H1 (cell line): ENCODE measurements around the gene KCNA1. TPM values are rescaled to one million over a fixed set of nuclear protein-coding genes. Genes with fewer than 3 reads are reported as not detected.

ENCODE experiments used
- CTCF ChIA-PET: fragments of 300-600 bp; sonication (Branson Sonifier 250); formaldehyde crosslinking; loops from one replicate; lab custom pipeline; 2021; ENCODE audit not compliant: partially characterized antibody; lab: Charles Lee
- POLR2A ChIA-PET: fragments of 300-600 bp; sonication (Branson Sonifier 250); formaldehyde crosslinking; loops from one replicate; lab custom pipeline; 2021; ENCODE audit warnings: inconsistent platforms; ENCODE audit not compliant: partially characterized antibody; lab: Charles Lee
- DNase-seq, 2 experiments: peaks; one replicate each; pipeline versions ENCODE4 v3.0.0 to v3.0.0-alpha.2; 2010 to 2022; ENCODE audit warnings: low spot score in 2 of 2, low read depth in 1 of 2, mixed read lengths in 1 of 2
- FAIRE-seq: peaks from 2 replicates; lab custom pipeline; 2011; peaks lifted over from hg19 to GRCh38; lab: Jason Lieb, UNC
- H2AFZ ChIP-seq: 2 replicates; pipeline ENCODE4 v1.8.1; 2012; ENCODE audit warnings: low read length, inconsistent platforms
- H2AK5ac ChIP-seq: 2 replicates; pipeline ENCODE4 v1.6.1; 2013; ENCODE audit warnings: low read depth, low read length
- H2BK120ac ChIP-seq: replicated peaks from 2 replicates; pipeline ENCODE3; 2013; ENCODE audit warnings: low read depth, low read length, inconsistent platforms
- H2BK12ac ChIP-seq: 2 replicates; pipeline ENCODE4 v1.6.1; 2013; ENCODE audit warnings: low read depth, low read length
- H2BK15ac ChIP-seq: 2 replicates; pipeline ENCODE4 v1.6.1; 2013; ENCODE audit warnings: low read length
- H2BK20ac ChIP-seq: 2 replicates; pipeline ENCODE4 v1.6.1; 2013; ENCODE audit warnings: low read length
- H2BK5ac ChIP-seq: 2 replicates; pipeline ENCODE4 v1.6.1; 2013; ENCODE audit warnings: low read depth, low read length
- H3K14ac ChIP-seq: 2 replicates; pipeline ENCODE4 v1.6.1; 2013; ENCODE audit warnings: inconsistent platforms; ENCODE audit not compliant: insufficient read length
- H3K18ac ChIP-seq: 2 replicates; pipeline ENCODE4 v1.6.1; 2013; ENCODE audit warnings: low read length; ENCODE audit errors: extremely low read depth
- H3K23ac ChIP-seq: 2 replicates; pipeline ENCODE4 v1.6.1; 2013; ENCODE audit warnings: inconsistent platforms; ENCODE audit not compliant: insufficient read length
- H3K23me2 ChIP-seq: 2 replicates; pipeline ENCODE4 v1.6.1; 2013; ENCODE audit warnings: low read depth, low read length
- H3K27ac ChIP-seq: 2 replicates; pipeline ENCODE4 v1.6.1; 2011; ENCODE audit warnings: low read depth, low read length, inconsistent platforms
- H3K27me3 ChIP-seq, 4 experiments: replicated peaks in 1 of 4; 1 replicate in 1 of 4; 2 replicates in 3 of 4; pipeline versions ENCODE4 v1.6.1 to v1.8.1; 2011 to 2013; ENCODE audit warnings: low read length in 3 of 4, mild to moderate bottlenecking in 3 of 4, inconsistent platforms in 2 of 4, mixed read lengths in 2 of 4, moderate library complexity in 1 of 4; ENCODE audit not compliant: control insufficient read depth in 3 of 4, insufficient read depth in 3 of 4; ENCODE audit errors: extremely low read depth in 1 of 4
- H3K36me3 ChIP-seq, 4 experiments: 2 replicates each; pipeline versions ENCODE4 v1.6.1 to v1.8.1; 2011 to 2013; ENCODE audit warnings: mild to moderate bottlenecking in 4 of 4, low read length in 3 of 4, moderate library complexity in 2 of 4, control low read depth in 1 of 4, inconsistent platforms in 1 of 4; ENCODE audit not compliant: insufficient read depth in 4 of 4, control insufficient read depth in 2 of 4
- H3K4ac ChIP-seq: replicated peaks from 2 replicates; pipeline ENCODE3; 2013; ENCODE audit warnings: low read length, low read depth, mixed read lengths, inconsistent platforms; ENCODE audit not compliant: insufficient read length
- H3K4me1 ChIP-seq, 4 experiments: replicated peaks in 1 of 4; 1 replicate in 1 of 4; 2 replicates in 3 of 4; pipeline versions ENCODE4 v1.6.1 to v1.8.1; 2011 to 2013; ENCODE audit warnings: low read length in 3 of 4, inconsistent platforms in 2 of 4, mixed read lengths in 1 of 4; ENCODE audit not compliant: insufficient read depth in 4 of 4, control insufficient read depth in 3 of 4
- H3K4me2 ChIP-seq, 2 experiments: 2 replicates each; pipeline versions ENCODE4 v1.6.1 to v1.8.1; 2011 to 2013; ENCODE audit warnings: low read depth in 2 of 2, low read length in 2 of 2, control low read depth in 1 of 2, inconsistent platforms in 1 of 2, mild to moderate bottlenecking in 1 of 2; ENCODE audit not compliant: insufficient read depth in 1 of 2
- H3K4me3 ChIP-seq, 4 experiments: fragments of 200-600, 300-600 bp in 1 of 4; sonication (generic), shearing (Covaris generic), sonication (Bioruptor Twin) in 1 of 4; 2 replicates each; pipeline versions ENCODE4 v1.5.1 to v1.8.1; 2011 to 2016; ENCODE audit warnings: low read length in 4 of 4, low read depth in 3 of 4, control low read depth in 2 of 4, inconsistent platforms in 2 of 4, mild to moderate bottlenecking in 2 of 4, mixed read lengths in 1 of 4, moderate library complexity in 1 of 4; ENCODE audit not compliant: insufficient read depth in 2 of 4; ENCODE audit errors: extremely low read depth in 1 of 4
- H3K56ac ChIP-seq: replicated peaks from 2 replicates; pipeline ENCODE3; 2013; ENCODE audit warnings: low read depth, mild to moderate bottlenecking, mixed read lengths, low read length, inconsistent platforms; ENCODE audit not compliant: insufficient read length
- H3K79me1 ChIP-seq: 2 replicates; pipeline ENCODE4 v1.6.1; 2013; ENCODE audit warnings: low read depth, low read length, control low read depth
- H3K79me2 ChIP-seq, 2 experiments: 2 replicates each; pipeline versions ENCODE4 v1.6.1 to v1.8.1; 2012 to 2013; ENCODE audit warnings: low read length in 2 of 2, mild to moderate bottlenecking in 2 of 2, inconsistent platforms in 1 of 2; ENCODE audit not compliant: insufficient read depth in 2 of 2, control insufficient read depth in 1 of 2
- H3K9ac ChIP-seq, 4 experiments: replicated peaks in 1 of 4; 1 replicate in 1 of 4; 2 replicates in 3 of 4; pipeline versions ENCODE4 v1.6.1 to v1.8.1; 2011 to 2013; ENCODE audit warnings: low read depth in 3 of 4, low read length in 3 of 4, control low read depth in 2 of 4, mild to moderate bottlenecking in 2 of 4, moderate library complexity in 2 of 4, inconsistent platforms in 1 of 4; ENCODE audit errors: extremely low read depth in 1 of 4
- H3K9me3 ChIP-seq, 2 experiments: 2 replicates each; pipeline versions ENCODE4 v1.6.1 to v1.8.1; 2012 to 2013; ENCODE audit warnings: mild to moderate bottlenecking in 2 of 2, moderate library complexity in 2 of 2, control low read depth in 1 of 2, inconsistent platforms in 1 of 2, low read depth in 1 of 2, low read length in 1 of 2, mixed read lengths in 1 of 2; ENCODE audit not compliant: insufficient read depth in 2 of 2
- H4K20me1 ChIP-seq, 2 experiments: replicated peaks in 1 of 2; 2 replicates each; pipeline versions ENCODE3 to v1.8.1; 2011 to 2013; ENCODE audit warnings: inconsistent platforms in 2 of 2, low read length in 2 of 2, mild to moderate bottlenecking in 1 of 2; ENCODE audit not compliant: insufficient read depth in 2 of 2, control insufficient read depth in 1 of 2
- H4K5ac ChIP-seq: 2 replicates; pipeline ENCODE4 v1.6.1; 2013; ENCODE audit warnings: low read length, low read depth, mixed read lengths, inconsistent platforms; ENCODE audit not compliant: insufficient read length
- H4K8ac ChIP-seq: 2 replicates; pipeline ENCODE4 v1.8.0; 2013; ENCODE audit warnings: mild to moderate bottlenecking, moderate library complexity, low read length, inconsistent platforms; ENCODE audit not compliant: insufficient read depth; ENCODE audit errors: extremely low read depth
- H4K91ac ChIP-seq: replicated peaks from 2 replicates; pipeline ENCODE3; 2013; ENCODE audit warnings: low read length, mixed read lengths, inconsistent platforms; ENCODE audit not compliant: insufficient read length
- EGR1 ChIP-seq: IDR thresholded peaks from 2 replicates; pipeline ENCODE4 v1.6.1; 2011; ENCODE audit warnings: low read depth, low read length, borderline replicate concordance
- EZH2 ChIP-seq: fragments of 200-600 bp; sonication (generic); IDR thresholded peaks from 2 replicates; pipeline ENCODE4 v1.7.1; 2012; ENCODE audit warnings: low read depth, mild to moderate bottlenecking, moderate library complexity, low read length, inconsistent platforms; ENCODE audit not compliant: severe bottlenecking
- KDM1A ChIP-seq: fragments of 200-600, 300-600 bp; sonication (generic); IDR thresholded peaks from 2 replicates; pipeline ENCODE4 v1.7.1; 2016; ENCODE audit warnings: mild to moderate bottlenecking, low read length, borderline replicate concordance
- PHF8 ChIP-seq: fragments of 200-600 bp; sonication (generic); conservative IDR thresholded peaks from 2 replicates; pipeline ENCODE4 v1.7.1; 2012; ENCODE audit warnings: low read depth, mild to moderate bottlenecking, inconsistent platforms, low read length, moderate library complexity
- RAD21 ChIP-seq, 2 experiments: IDR thresholded peaks in 1 of 2; conservative IDR thresholded peaks in 1 of 2; 2 replicates each; pipeline ENCODE4 v1.6.1; 2011; ENCODE audit warnings: low read depth in 2 of 2, low read length in 2 of 2, improper control_type of control experiment in 1 of 2, inconsistent platforms in 1 of 2, mild to moderate bottlenecking in 1 of 2, moderate library complexity in 1 of 2
- SAP30 ChIP-seq: fragments of 300-600 bp; sonication (generic); IDR thresholded peaks from 2 replicates; pipeline ENCODE4 v1.7.1; 2012; ENCODE audit warnings: low read length, moderate library complexity, mild to moderate bottlenecking, inconsistent platforms; ENCODE audit not compliant: insufficient read depth, insufficient replicate concordance
- SP2 ChIP-seq: IDR thresholded peaks from 2 replicates; pipeline ENCODE4 v1.6.1; 2012; ENCODE audit warnings: mild to moderate bottlenecking, low read length, inconsistent platforms
- SUZ12 ChIP-seq: fragments of 200-600 bp; sonication (generic); IDR thresholded peaks from 2 replicates; pipeline ENCODE4 v1.6.1; 2012; ENCODE audit warnings: mild to moderate bottlenecking, inconsistent platforms, low read length, moderate library complexity, mixed read lengths
- YY1 ChIP-seq: IDR thresholded peaks from 2 replicates; pipeline ENCODE4 v1.6.1; 2011; ENCODE audit warnings: low read depth, mild to moderate bottlenecking, low read length
- ZNF274 ChIP-seq: IDR thresholded peaks from 2 replicates; pipeline ENCODE4 v1.7.0; 2012; ENCODE audit warnings: low read length, borderline replicate concordance; ENCODE audit errors: extremely low read depth
- WGBS, 2 experiments: shearing (Covaris generic) in 1 of 2; methylation state at CpG; one replicate each; pipeline versions ENCODE4 v1.1.6 to v1.1.7; 2013 to 2015; ENCODE audit warnings: low lambda C conversion rate in 2 of 2, mixed read lengths in 2 of 2, inconsistent platforms in 1 of 2, low coverage in 1 of 2, missing lambda C conversion rate in 1 of 2; ENCODE audit not compliant: insufficient replicate concordance in 2 of 2, insufficient coverage in 1 of 2, insufficient read length in 1 of 2; ENCODE audit errors: extremely low coverage in 1 of 2, missing lambda C conversion rate in 1 of 2; 5-methylcytosine and 5-hydroxymethylcytosine counted together
- polyA plus RNA-seq, 7 experiments: library from polyadenylated mRNA; depleted of rRNA in 3 of 7; stranded (reverse) in 5 of 7; unstranded in 2 of 7; fragments of >200 nt in 5 of 7; fragments of 200-250 nt in 2 of 7; gene quantifications; 1 replicate in 5 of 7; 2 replicates in 1 of 7; 4 replicates in 1 of 7; pipeline versions ENCODE4 v1.2.1 to v1.2.3, GENCODE V29; 2011 to 2013; ENCODE audit warnings: missing spikeins in 2 of 7, mixed read lengths in 2 of 7
- total RNA-seq: library from RNA; stranded (reverse); fragmentation: NEBNext Ultra II Directional; extraction: Animal tissue kit (Norgen Biotek cat#: 25700); gene quantifications from 2 replicates; pipeline ENCODE4 v1.2.1, GENCODE V29; 2021
- TF ChIP-seq, protein P1 (sequence below): IDR thresholded peaks from 2 replicates; pipeline ENCODE4 v1.6.1; 2011; ENCODE audit warnings: low read depth, mild to moderate bottlenecking, low read length; ENCODE audit not compliant: insufficient read depth

The KCNA1 gene
- total and polyA plus RNA-seq, 2 of the 8 experiments (the other 6 are each of a cell fraction or from before 2014, with no cell fraction given) = 0.23 to 0.30 TPM

DNA sequence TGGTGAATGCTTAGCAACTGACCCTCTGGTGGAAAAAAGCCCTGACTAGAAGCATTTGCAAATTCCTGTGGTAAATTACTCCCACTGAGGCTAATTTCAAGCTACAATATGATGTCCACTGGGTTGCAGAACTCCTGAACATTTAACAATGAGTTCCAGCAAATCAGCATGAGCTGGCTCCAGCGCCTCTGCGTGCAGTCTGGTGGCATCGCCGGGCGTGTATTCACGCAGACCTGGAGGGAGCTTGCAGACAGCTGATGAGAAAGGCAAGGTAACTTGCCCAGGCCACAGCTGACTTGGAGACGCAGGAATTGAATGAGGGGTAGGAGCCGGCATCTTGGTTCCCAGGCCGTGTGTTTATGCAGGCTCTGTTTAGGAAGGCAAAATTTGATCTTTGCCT, 45.1 kb upstream of the KCNA1 start:
- no peaks in the 10 kb centered on the region for H3K27me3 ChIP-seq
- no peak for DNase-seq
- H3K79me1 ChIP-seq = no peaks in the 10 kb centered on the region
- H3K18ac ChIP-seq = no peak overlapping the region
- H3K4me3 ChIP-seq = no peak overlapping the region
- H4K91ac ChIP-seq = no peak overlapping the region
- H3K9me3 ChIP-seq = no peaks in the 10 kb centered on the region
- H2AFZ ChIP-seq = no peak overlapping the region
- no peak overlapping the region for H4K8ac ChIP-seq
- H4K5ac ChIP-seq = no peak overlapping the region
- H3K4ac ChIP-seq = no peak overlapping the region
- no peak overlapping the region for H3K4me2 ChIP-seq
- H2BK120ac ChIP-seq = no peak overlapping the region
- no peaks in the 10 kb centered on the region for H3K23me2 ChIP-seq
- H3K9ac ChIP-seq = no peak overlapping the region
- ChIA-PET CTCF (interaction anchor here (0.9 to 16.6 kb wide), 7 partner anchors 8 to 153 kb away, joined by 3 to 162 read pairs (median 4); partner anchors contain the start of gene KCNA1), POLR2A (no interaction called here)
- FAIRE-seq = no peak
- WGBS, 2 experiments = 92% methylated on average over 9 of the region's 9 CpGs; no CpG with 5 or more reads in 1 of the 2 experiments
- no peaks in the 10 kb centered on the region for H3K36me3 ChIP-seq
- H3K23ac ChIP-seq = no peak overlapping the region
- no peaks in the 10 kb centered on the region for H3K79me2 ChIP-seq
- no peak overlapping the region for H2BK20ac ChIP-seq
- no peak overlapping the region for H3K14ac ChIP-seq
- H4K20me1 ChIP-seq = no peaks in the 10 kb centered on the region
- TF ChIP-seq KDM1A (no peak), SUZ12 (no peak), SAP30 (no peak), SP2 (no peak), EGR1 (no peak), EZH2 (no peak), PHF8 (no peak), YY1 (no peak), RAD21 (IDR thresholded peaks at IDR 0.05 in 1 of 2, conservative IDR thresholded peaks at IDR 0.05 in 1 of 2; ENCODE audit: low read depth in 2 of 2, low read length in 2 of 2) (no peak), ZNF274 (no peak)
- TF ChIP-seq, protein P1, sequence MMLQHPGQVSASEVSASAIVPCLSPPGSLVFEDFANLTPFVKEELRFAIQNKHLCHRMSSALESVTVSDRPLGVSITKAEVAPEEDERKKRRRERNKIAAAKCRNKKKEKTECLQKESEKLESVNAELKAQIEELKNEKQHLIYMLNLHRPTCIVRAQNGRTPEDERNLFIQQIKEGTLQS = no peak
- no peak overlapping the region for H3K27ac ChIP-seq
- H2BK15ac ChIP-seq = no peak overlapping the region
- H2BK12ac ChIP-seq = no peak overlapping the region
- H2AK5ac ChIP-seq = no peak overlapping the region
- H3K4me1 ChIP-seq = no peaks in the 10 kb centered on the region
- H2BK5ac ChIP-seq = no peak overlapping the region
- no peak overlapping the region for H3K56ac ChIP-seq
